Liver (tissue), 9 donors: Measurements from ENCODE around the gene MAP3K3. TPM values are rescaled to one million over a fixed set of nuclear protein-coding genes. Genes with fewer than 3 reads are reported as not detected.

ENCODE experiments used
- DNase-seq: peaks from one replicate; pipeline ENCODE4 v3.0.0-alpha.2; 2017; ENCODE audit warnings: low spot score
- H3K27ac ChIP-seq, 2 donors: one replicate each; pipeline ENCODE4 v1.7.0; 2013; ENCODE audit warnings: inconsistent platforms in 2 of 2, low read length in 2 of 2, control low read depth in 1 of 2, low read depth in 1 of 2, mild to moderate bottlenecking in 1 of 2
- H3K27me3 ChIP-seq, 4 donors: one replicate each; pipeline versions ENCODE4 v1.6.1 to v1.7.0; 2013; ENCODE audit warnings: low read length in 3 of 4, inconsistent platforms in 1 of 4, mild to moderate bottlenecking in 1 of 4, moderate library complexity in 1 of 4; ENCODE audit not compliant: control insufficient read depth in 4 of 4, insufficient read depth in 4 of 4
- H3K36me3 ChIP-seq, 4 donors: one replicate each; pipeline versions ENCODE4 v1.6.1 to v1.7.0; 2013; ENCODE audit warnings: low read length in 3 of 4, mild to moderate bottlenecking in 3 of 4, low read depth in 1 of 4, moderate library complexity in 1 of 4; ENCODE audit not compliant: control insufficient read depth in 4 of 4, insufficient read depth in 3 of 4
- H3K4me1 ChIP-seq, 4 donors: one replicate each; pipeline versions ENCODE4 v1.6.1 to v1.7.0; 2013; ENCODE audit warnings: low read length in 3 of 4, mild to moderate bottlenecking in 3 of 4, moderate library complexity in 1 of 4; ENCODE audit not compliant: control insufficient read depth in 4 of 4, insufficient read depth in 4 of 4
- H3K4me3 ChIP-seq, 3 donors: one replicate each; pipeline versions ENCODE4 v1.6.1 to v1.7.0; 2013; ENCODE audit warnings: low read length in 3 of 3, control low read depth in 1 of 3, low read depth in 1 of 3, mild to moderate bottlenecking in 1 of 3
- H3K9ac ChIP-seq, 2 donors: one replicate each; pipeline ENCODE4 v1.7.0; 2013; ENCODE audit warnings: low read length in 2 of 2, mild to moderate bottlenecking in 2 of 2, moderate library complexity in 2 of 2, control low read depth in 1 of 2, low read depth in 1 of 2
- H3K9me3 ChIP-seq, 4 donors: one replicate each; pipeline versions ENCODE4 v1.6.1 to v1.7.0; 2013; ENCODE audit warnings: low read length in 3 of 4; ENCODE audit not compliant: control insufficient read depth in 4 of 4
- ATF3 ChIP-seq: IDR thresholded peaks from 2 replicates; pipeline ENCODE4 v1.6.1; 2016; ENCODE audit warnings: antibody characterized with exemption
- CTCF ChIP-seq: fragments of 150-350 bp; IDR thresholded peaks from 2 replicates; pipeline ENCODE4 v1.5.1; 2017; ENCODE audit warnings: improper control_type of control experiment, low read depth, low read length; ENCODE audit not compliant: missing input control
- EGR1 ChIP-seq, 2 donors: IDR thresholded peaks; 2 replicates each; pipeline ENCODE4 v1.6.1; 2016 to 2018; ENCODE audit warnings: antibody characterized with exemption in 2 of 2, low read depth in 2 of 2
- FOXA1 ChIP-seq: IDR thresholded peaks from 2 replicates; pipeline ENCODE4 v1.6.1; 2016; ENCODE audit warnings: antibody characterized with exemption
- FOXA2 ChIP-seq: IDR thresholded peaks from 2 replicates; pipeline ENCODE4 v1.6.1; 2016; ENCODE audit warnings: antibody characterized with exemption
- GABPA ChIP-seq, 2 donors: IDR thresholded peaks in 1 of 2; conservative IDR thresholded peaks in 1 of 2; 2 replicates each; pipeline ENCODE4 v1.6.1; 2016; ENCODE audit warnings: antibody characterized with exemption in 2 of 2, mild to moderate bottlenecking in 1 of 2, moderate library complexity in 1 of 2
- HNF4G ChIP-seq: IDR thresholded peaks from 2 replicates; pipeline ENCODE4 v1.6.1; 2016; ENCODE audit warnings: antibody characterized with exemption
- JUND ChIP-seq, 2 donors: IDR thresholded peaks; 2 replicates each; pipeline ENCODE4 v1.6.1; 2016; ENCODE audit warnings: antibody characterized with exemption in 2 of 2
- NR2F2 ChIP-seq: IDR thresholded peaks from 2 replicates; pipeline ENCODE4 v1.6.1; 2016; ENCODE audit warnings: antibody characterized with exemption
- RAD21 ChIP-seq, 2 donors: IDR thresholded peaks; 2 replicates each; pipeline ENCODE4 v1.6.1; 2016; ENCODE audit warnings: antibody characterized with exemption in 2 of 2, mild to moderate bottlenecking in 2 of 2
- REST ChIP-seq: IDR thresholded peaks from 2 replicates; pipeline ENCODE4 v1.6.1; 2016; ENCODE audit warnings: antibody characterized with exemption, mild to moderate bottlenecking
- TAF1 ChIP-seq: conservative IDR thresholded peaks from 2 replicates; pipeline ENCODE4 v1.6.1; 2016; ENCODE audit warnings: antibody characterized with exemption, mild to moderate bottlenecking
- YY1 ChIP-seq: IDR thresholded peaks from 2 replicates; pipeline ENCODE4 v1.6.1; 2016; ENCODE audit warnings: antibody characterized with exemption, mild to moderate bottlenecking
- WGBS: extraction: QIAGEN DNeasy Blood & Tissue Kit; methylation state at CpG from one replicate; pipeline ENCODE4 v1.1.7; 2013; 5-methylcytosine and 5-hydroxymethylcytosine counted together
- polyA plus RNA-seq, 2 donors: library from polyadenylated mRNA; stranded (reverse) in 1 of 2; unstranded in 1 of 2; fragments of 200-250 nt in 1 of 2; fragments of >200 nt in 1 of 2; fragmentation: Nextera tagmentation in 1 of 2; extraction: Ambion mirVana in 1 of 2; gene quantifications; one replicate each; pipeline versions ENCODE4 v1.2.1 to v1.2.3, GENCODE V29; 2013 to 2015
- total RNA-seq, 2 donors: library from RNA; depleted of rRNA; stranded (reverse); fragments of >200 nt; gene quantifications; one replicate each; pipeline ENCODE4 v1.2.3, GENCODE V29; 2014
- donor health status: healthy.
- donor health status: healthy.
- donor health status: healthy.
- donor health status: healthy.
- donor health status: healthy.

Gene MAP3K3
- total and polyA plus RNA-seq, 4 donors, result 3.9 to 28.7 (median 11.0) TPM

DNA sequence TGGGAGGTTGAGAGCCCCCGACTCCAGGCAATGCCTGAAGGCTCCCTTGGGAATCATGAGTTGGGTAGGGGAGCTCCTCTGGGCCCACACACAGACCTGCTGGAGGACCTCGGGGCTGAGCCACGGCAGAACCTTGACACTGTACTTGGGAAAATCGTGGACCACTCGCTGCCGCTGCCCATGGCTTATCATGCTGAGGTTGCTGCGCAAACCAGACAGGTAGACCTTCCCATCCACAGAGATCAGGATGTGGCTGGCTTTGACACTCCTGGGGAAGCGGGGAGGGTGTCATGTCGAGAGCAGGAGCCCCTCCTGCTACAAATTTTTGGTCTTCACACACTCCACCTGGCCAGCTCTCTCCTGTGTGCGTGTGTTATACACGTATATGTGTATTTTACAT is 84.9 kb downstream of the MAP3K3 start (continued):
- TF ChIP-seq CTCF (no peak), JUND (IDR thresholded peaks at IDR 0.05) (no peak)

DNA sequence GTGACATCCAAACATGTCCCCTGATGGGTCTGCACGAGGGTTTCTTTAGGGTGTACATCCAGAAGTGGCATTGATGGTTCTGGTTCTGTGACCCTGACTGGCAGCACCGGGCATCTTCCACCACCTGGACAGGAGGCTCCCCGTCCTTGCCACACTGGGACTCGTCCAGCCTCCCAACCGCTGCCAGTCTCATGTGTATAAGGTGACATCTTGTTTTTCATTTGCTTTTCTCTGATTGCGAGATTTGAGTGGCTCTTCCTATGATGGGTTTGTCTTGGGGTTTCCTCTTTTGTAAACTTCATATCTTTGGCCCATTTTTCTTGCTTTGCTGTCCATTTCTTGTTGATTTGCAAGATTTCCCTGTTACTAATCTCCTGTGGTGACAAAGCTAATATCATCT is 86.9 kb downstream of the MAP3K3 start:
- no peaks in the 10 kb centered on the region for H3K27me3 ChIP-seq
- H3K4me3 ChIP-seq, result no peak overlapping the region
- WGBS, result 97% methylated on average over 6 of the region's 6 CpGs
- H3K9ac ChIP-seq, result no peak overlapping the region
- no peaks in the 10 kb centered on the region for H3K4me1 ChIP-seq
- no peak overlapping the region for H3K27ac ChIP-seq
- peaks cover 3 to 36% (median 25%) of the 10 kb centered on the region in 4 donors for H3K36me3 ChIP-seq
- H3K9me3 ChIP-seq, result no peaks in the 10 kb centered on the region
- DNase-seq, result no peak
- TF ChIP-seq YY1 (no peak), CTCF (no peak), NR2F2 (no peak), TAF1 (no peak), ATF3 (no peak), REST (no peak), FOXA2 (no peak), JUND (IDR thresholded peaks at IDR 0.05) (no peak), FOXA1 (no peak), RAD21 (IDR thresholded peaks at IDR 0.05) (no peak), HNF4G (no peak), GABPA (IDR thresholded peaks at IDR 0.05 in 1 of 2, conservative IDR thresholded peaks at IDR 0.05 in 1 of 2) (no peak), EGR1 (IDR thresholded peaks at IDR 0.05; ENCODE audit: low read depth in 2 of 2) (no peak)
